IMR-90 (cell line): Measurements from ENCODE around the gene KBTBD13. TPM values are rescaled to one million over a fixed set of nuclear protein-coding genes. Genes with fewer than 3 reads are reported as not detected.

Experiments used
- ATAC-seq: fragments of 200-7000 bp; cut with Tn5 transposase; 2 replicates; pipeline ENCODE4 v1.9.1; 2020; ENCODE audit warnings: low read depth, mild to moderate bottlenecking, moderate library complexity
- BruUV-seq: library from RNA; stranded (reverse); fragments of 400-500 nt; replicated peaks from 2 replicates; lab custom pipeline; 2021; lab: Mats Ljungman, UMichigan
- CTCF ChIA-PET: fragments of 300-600 bp; formaldehyde crosslinking; extraction: SDS; loops from one replicate; lab custom pipeline; 2021; ENCODE audit warnings: antibody characterized with exemption; lab: Yijun Ruan, JAX
- POLR2A ChIA-PET: fragments of 300-600 bp; sonication (Branson Sonifier 250); formaldehyde crosslinking; loops from one replicate; lab custom pipeline; 2022; ENCODE audit warnings: antibody characterized with exemption; ENCODE audit not compliant: unreplicated experiment; lab: Charles Lee
- DNase-seq: peaks from one replicate; pipeline ENCODE4 v3.0.0; 2013
- H2AFZ ChIP-seq: replicated peaks from 2 replicates; pipeline ENCODE3; 2013; ENCODE audit warnings: low read length, mild to moderate bottlenecking; ENCODE audit not compliant: poor library complexity
- H2AK5ac ChIP-seq: 2 replicates; pipeline ENCODE4 v1.6.1; 2013; ENCODE audit warnings: low read depth, low read length, inconsistent platforms
- H2AK9ac ChIP-seq: replicated peaks from 2 replicates; pipeline ENCODE3; 2013; ENCODE audit warnings: mild to moderate bottlenecking, low read depth, low read length, moderate library complexity; ENCODE audit not compliant: poor library complexity
- H2BK120ac ChIP-seq: 2 replicates; pipeline ENCODE4 v1.6.1; 2013; ENCODE audit warnings: low read depth, low read length, inconsistent platforms
- H2BK15ac ChIP-seq: 3 replicates; pipeline ENCODE4 v1.6.1; 2013; ENCODE audit warnings: low read depth, low read length, inconsistent platforms
- H2BK20ac ChIP-seq: 2 replicates; pipeline ENCODE4 v1.6.1; 2013; ENCODE audit warnings: low read depth, mild to moderate bottlenecking, inconsistent platforms, low read length, moderate library complexity
- H2BK5ac ChIP-seq: 2 replicates; pipeline ENCODE4 v1.6.1; 2013; ENCODE audit warnings: mild to moderate bottlenecking, low read depth, low read length, inconsistent platforms; ENCODE audit not compliant: poor library complexity, severe bottlenecking
- H3K14ac ChIP-seq: replicated peaks from 2 replicates; pipeline ENCODE4 v1.6.1; 2013; ENCODE audit warnings: low read depth, low read length, inconsistent platforms
- H3K18ac ChIP-seq: 2 replicates; pipeline ENCODE4 v1.6.1; 2013; ENCODE audit warnings: low read depth, low read length, control low read depth
- H3K23ac ChIP-seq: 2 replicates; pipeline ENCODE4 v1.6.1; 2013; ENCODE audit warnings: low read depth, low read length, inconsistent platforms
- H3K27ac ChIP-seq: 2 replicates; pipeline ENCODE4 v1.5.1; 2013; ENCODE audit warnings: mild to moderate bottlenecking, control low read depth, low read length; ENCODE audit not compliant: insufficient read depth
- H3K27me3 ChIP-seq: 2 replicates; pipeline ENCODE4 v1.6.1; 2013; ENCODE audit warnings: low read length; ENCODE audit not compliant: control insufficient read depth, insufficient read depth
- H3K36me3 ChIP-seq: 2 replicates; pipeline ENCODE4 v1.6.1; 2013; ENCODE audit warnings: low read length, mixed read lengths; ENCODE audit not compliant: control insufficient read depth, insufficient read depth
- H3K4ac ChIP-seq: 2 replicates; pipeline ENCODE4 v1.6.1; 2013; ENCODE audit warnings: low read depth, low read length, inconsistent platforms
- H3K4me1 ChIP-seq: 2 replicates; pipeline ENCODE4 v1.6.1; 2013; ENCODE audit warnings: low read length, mixed read lengths; ENCODE audit not compliant: control insufficient read depth, insufficient read depth
- H3K4me2 ChIP-seq: 2 replicates; pipeline ENCODE4 v1.6.1; 2013; ENCODE audit warnings: low read depth, mild to moderate bottlenecking, control low read depth, low read length, moderate library complexity
- H3K4me3 ChIP-seq: 2 replicates; pipeline ENCODE4 v1.5.1; 2013; ENCODE audit warnings: low read depth, mild to moderate bottlenecking, control low read depth, low read length, moderate library complexity; ENCODE audit not compliant: insufficient read depth
- H3K56ac ChIP-seq: 2 replicates; pipeline ENCODE4 v1.6.1; 2013; ENCODE audit warnings: low read length, inconsistent platforms; ENCODE audit not compliant: insufficient read depth; ENCODE audit errors: extremely low read depth
- H3K79me1 ChIP-seq, 2 experiments: 2 replicates each; pipeline ENCODE4 v1.6.1; 2013; ENCODE audit warnings: low read length in 2 of 2, inconsistent platforms in 1 of 2, low read depth in 1 of 2
- H3K9ac ChIP-seq: 2 replicates; pipeline ENCODE4 v1.6.1; 2013; ENCODE audit warnings: low read depth, low read length, control low read depth
- H3K9me1 ChIP-seq: 2 replicates; pipeline ENCODE4 v1.6.1; 2013; ENCODE audit warnings: low read length, inconsistent platforms; ENCODE audit not compliant: insufficient read depth
- H3K9me3 ChIP-seq: 2 replicates; pipeline ENCODE4 v1.6.1; 2013; ENCODE audit warnings: low read length; ENCODE audit not compliant: control insufficient read depth, insufficient read depth
- H4K20me1 ChIP-seq: 2 replicates; pipeline ENCODE4 v1.6.1; 2013; ENCODE audit warnings: low read length, inconsistent platforms; ENCODE audit not compliant: insufficient read depth
- H4K5ac ChIP-seq: 2 replicates; pipeline ENCODE4 v1.6.1; 2013; ENCODE audit warnings: mild to moderate bottlenecking, low read depth, low read length, control low read depth
- H4K8ac ChIP-seq, 2 experiments: 2 replicates each; pipeline ENCODE4 v1.6.1; 2013; ENCODE audit warnings: low read depth in 2 of 2, low read length in 2 of 2, control low read depth in 1 of 2, inconsistent platforms in 1 of 2
- H4K91ac ChIP-seq: 2 replicates; pipeline ENCODE4 v1.6.1; 2013; ENCODE audit warnings: low read depth, low read length, inconsistent platforms; ENCODE audit not compliant: insufficient read depth
- BHLHE40 ChIP-seq: fragments of 150-350 bp; IDR thresholded peaks from 2 replicates; pipeline ENCODE4 v1.6.1; 2016; ENCODE audit warnings: mild to moderate bottlenecking, low read depth, low read length
- CEBPB ChIP-seq: IDR thresholded peaks from 2 replicates; pipeline ENCODE4 v1.6.1; 2012; ENCODE audit warnings: low read depth, low read length, improper control_type of control experiment
- FOS ChIP-seq: fragments of 150-350 bp; IDR thresholded peaks from 2 replicates; pipeline ENCODE4 v1.6.1; 2016; ENCODE audit warnings: low read depth, low read length
- MAFK ChIP-seq: IDR thresholded peaks from 2 replicates; pipeline ENCODE4 v1.6.1; 2012; ENCODE audit warnings: low read depth, low read length, improper control_type of control experiment
- RAD21 ChIP-seq: IDR thresholded peaks from 2 replicates; pipeline ENCODE4 v1.6.1; 2012; ENCODE audit warnings: low read length, improper control_type of control experiment
- WGBS, 2 experiments: methylation state at CpG; one replicate each; pipeline versions ENCODE4 v1.1.5 to v1.1.7; 2013; ENCODE audit warnings: missing lambda C conversion rate in 2 of 2; ENCODE audit not compliant: insufficient read length in 1 of 2; ENCODE audit errors: extremely low coverage in 2 of 2; 5-methylcytosine and 5-hydroxymethylcytosine counted together
- dilution Hi-C: fragments of 300-500 bp; cut with HindIII; formaldehyde crosslinking; loops from one replicate; pipeline ENCODE4 v1.14.3; 2018; ENCODE audit warnings: low sequenced_read_pairs; ENCODE audit not compliant: unreplicated experiment
- in situ Hi-C: fragments of 300-500 bp; cut with MboI; formaldehyde crosslinking; loops from 3 replicates; pipeline ENCODE4 v1.14.3; 2019; ENCODE audit warnings: low sequenced_read_pairs, inconsistent platforms, mixed read lengths
- intact Hi-C: fragments of 100-400 bp; cut with micrococcal nuclease; formaldehyde crosslinking; loops from 2 replicates; pipeline ENCODE4 v1.10.0; 2022
- polyA plus RNA-seq, 3 experiments: library from polyadenylated mRNA; depleted of rRNA; stranded (reverse); fragments of >200 nt; gene quantifications; 2 replicates each; pipeline ENCODE4 v1.2.3, GENCODE V29; 2012; ENCODE audit warnings: low replicate concordance in 1 of 3
- total RNA-seq: library from RNA; depleted of rRNA; stranded (reverse); fragments of >200 nt; gene quantifications from 2 replicates; pipeline ENCODE4 v1.2.3, GENCODE V29; 2012

The KBTBD13 gene
- total and polyA plus RNA-seq, 2 of the 4 experiments (the other 2 are of a cell fraction) = not detected

DNA sequence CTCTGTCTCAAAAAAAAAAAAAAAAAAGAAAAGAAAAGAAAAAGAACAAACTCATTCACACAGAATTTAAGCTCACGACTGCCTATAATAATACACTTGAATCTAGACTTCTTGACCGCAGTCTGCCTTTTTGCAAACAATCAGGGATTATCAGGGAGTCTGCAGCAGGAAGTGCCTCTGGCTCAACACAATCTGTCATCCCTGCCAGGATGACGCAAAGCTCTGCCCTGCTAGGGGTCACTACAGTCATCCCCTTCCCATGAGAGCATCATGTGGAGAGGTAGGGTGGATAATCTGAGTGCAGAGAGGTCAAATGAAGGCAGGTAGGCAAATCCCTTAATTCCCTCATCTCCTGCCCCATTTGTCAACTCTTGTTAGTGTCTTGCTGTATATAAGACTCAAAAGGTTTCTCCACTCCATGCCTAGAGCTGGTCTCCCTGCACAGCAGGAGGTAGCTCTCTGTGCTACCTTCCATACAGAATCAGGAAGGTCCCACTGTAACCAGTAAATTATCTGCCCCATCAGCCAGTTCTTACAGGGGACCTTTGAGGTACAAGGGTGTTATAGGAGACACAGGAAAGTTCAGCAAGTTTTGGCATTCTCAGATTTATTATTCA lies 34.2 kb downstream of the KBTBD13 start:
- Histone ChIP-seq H3K9me1 (peaks cover 11% of the 10 kb centered on the region; the same call in 1 of the 2 replicates), H2AK9ac (no peak overlapping the region), H2BK15ac (no peak overlapping the region), H2BK120ac (no peak overlapping the region), H4K5ac (no peak overlapping the region), H3K56ac (no peak overlapping the region), H3K4me2 (no peak overlapping the region), H3K4ac (no peak overlapping the region), H4K8ac (no peak overlapping the region), H3K4me1 (no peaks in the 10 kb centered on the region), H3K14ac (no peak overlapping the region), H3K18ac (no peak overlapping the region), H3K79me1 (peaks cover 3 to 7% of the 10 kb centered on the region in 2 experiments; a peak in 2 of 4 replicates), H3K27me3 (no peaks in the 10 kb centered on the region), H3K9ac (no peak overlapping the region), H2BK5ac (no peak overlapping the region), H2AFZ (no peak overlapping the region), H4K20me1 (peaks cover 10% of the 10 kb centered on the region), H2BK20ac (no peak overlapping the region), H4K91ac (no peak overlapping the region), H3K4me3 (no peak overlapping the region), H3K27ac (no peak overlapping the region), H3K9me3 (no peaks in the 10 kb centered on the region), H3K36me3 (peaks cover 19% of the 10 kb centered on the region), H2AK5ac (no peak overlapping the region), H3K23ac (no peak overlapping the region)
- ChIA-PET CTCF (interaction anchor here (0.7 to 1.0 kb wide), 3 partner anchors 8 to 9 kb away, joined by 3 read pairs; no protein-coding TSS in a partner anchor), POLR2A (no interaction called here)
- intact Hi-C loops = loop anchor here (10.0 kb wide), 1 partner anchor 54 kb away; no protein-coding TSS in a partner anchor
- peak; percentile 91 for ATAC-seq
- WGBS, 2 experiments = no CpG with 5 or more reads among the region's 3 CpGs
- in situ Hi-C loops = no loop called here
- peak; percentile 92 for DNase-seq
- no peak for TF ChIP-seq MAFK
- peak; percentile 11; the same call in 1 of the 2 replicates for TF ChIP-seq BHLHE40
- no peak for TF ChIP-seq RAD21
- peak; percentile 59 for TF ChIP-seq FOS
- TF ChIP-seq CEBPB = peak; percentile 82
- no TSS peak for BruUV-seq
- dilution Hi-C loops = no loop called here
